Measurements from ENCODE around the gene FAM83D.
"Not testable (repeated sequence)": the region's sequence is repeated elsewhere in the genome, so short reads cannot be mapped to it uniquely, and the experiment has no call there.

FAM83D gene

DNA sequence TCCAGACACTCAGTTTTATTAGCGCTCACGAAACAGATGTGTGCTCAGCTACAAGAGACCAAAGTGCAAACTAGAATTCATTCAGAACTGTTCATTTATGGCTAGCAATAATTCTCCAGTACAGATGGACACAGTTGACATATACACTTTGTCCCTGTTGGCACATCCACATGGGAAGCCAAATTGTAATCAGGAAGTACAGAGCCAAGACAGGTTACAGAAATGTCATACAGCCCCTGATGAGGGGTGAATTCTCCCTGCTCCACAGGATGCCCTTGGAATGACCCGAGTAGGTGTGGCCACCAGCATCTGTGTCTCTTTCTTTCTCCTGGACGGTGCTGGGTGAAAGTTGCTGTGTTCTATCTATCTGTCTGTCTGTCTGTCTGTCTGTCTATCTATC is 43.5 kb downstream of the FAM83D start:
- DNase-seq = no peak

DNA sequence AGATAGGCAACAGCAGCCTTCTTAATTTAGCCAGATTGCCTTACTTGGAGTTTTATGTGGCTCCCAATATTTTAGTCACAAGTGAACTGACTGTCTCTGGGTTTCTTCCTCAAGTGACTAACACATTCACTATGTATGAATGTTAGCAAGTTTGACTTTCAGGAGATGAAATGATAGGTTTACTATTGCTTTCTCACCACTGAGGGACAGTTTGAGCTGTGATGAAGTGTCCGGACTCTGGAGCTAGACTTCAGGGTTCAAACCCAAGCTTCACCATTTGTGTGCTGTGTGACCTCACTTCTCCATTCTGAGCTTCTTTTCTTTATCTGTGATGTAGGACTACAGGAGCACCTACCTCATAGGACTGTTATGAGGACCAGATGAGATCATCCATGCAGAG is 44.1 kb downstream of the FAM83D start:
- DNase-seq = no peak

DNA sequence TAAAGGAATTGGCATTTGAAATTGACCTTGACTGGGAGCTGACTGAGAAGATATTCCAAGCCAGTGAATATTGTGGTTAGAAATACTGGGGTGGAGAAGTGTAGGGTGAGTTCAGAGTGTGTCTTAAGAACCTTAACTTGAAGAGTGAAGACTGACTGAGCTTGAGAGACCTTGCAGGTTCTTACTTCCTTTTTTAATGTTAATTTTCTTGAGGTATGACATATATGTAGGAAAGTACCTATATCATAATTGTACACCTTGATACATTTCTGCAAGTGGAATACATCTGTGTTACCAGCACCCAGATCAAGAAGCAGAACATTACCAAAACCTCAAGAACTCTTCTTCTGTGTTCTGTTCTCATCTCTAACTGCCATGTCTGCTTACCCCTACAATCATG is 46.9 kb downstream of the FAM83D start:
- DNase-seq = no peak

DNA sequence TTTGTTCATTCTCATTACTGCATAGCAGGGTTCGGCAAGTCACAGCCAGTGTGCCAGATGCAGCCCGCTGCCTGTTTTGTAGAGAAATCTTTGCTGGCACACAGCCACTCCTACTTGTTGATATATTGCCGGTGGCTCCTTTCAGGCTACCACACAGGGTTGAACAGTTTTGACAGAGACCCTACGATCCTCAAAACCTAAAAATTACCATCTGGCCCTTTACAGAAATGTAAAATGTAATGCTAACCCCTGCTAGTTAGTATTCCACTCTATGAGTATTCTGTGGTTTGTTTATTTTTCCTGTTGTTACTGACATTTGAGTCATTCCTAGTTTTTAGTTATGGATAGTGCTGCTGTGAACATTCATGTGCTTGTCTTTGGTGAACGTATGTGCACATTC is 47.4 kb downstream of the FAM83D start:
- no peak for DNase-seq

DNA sequence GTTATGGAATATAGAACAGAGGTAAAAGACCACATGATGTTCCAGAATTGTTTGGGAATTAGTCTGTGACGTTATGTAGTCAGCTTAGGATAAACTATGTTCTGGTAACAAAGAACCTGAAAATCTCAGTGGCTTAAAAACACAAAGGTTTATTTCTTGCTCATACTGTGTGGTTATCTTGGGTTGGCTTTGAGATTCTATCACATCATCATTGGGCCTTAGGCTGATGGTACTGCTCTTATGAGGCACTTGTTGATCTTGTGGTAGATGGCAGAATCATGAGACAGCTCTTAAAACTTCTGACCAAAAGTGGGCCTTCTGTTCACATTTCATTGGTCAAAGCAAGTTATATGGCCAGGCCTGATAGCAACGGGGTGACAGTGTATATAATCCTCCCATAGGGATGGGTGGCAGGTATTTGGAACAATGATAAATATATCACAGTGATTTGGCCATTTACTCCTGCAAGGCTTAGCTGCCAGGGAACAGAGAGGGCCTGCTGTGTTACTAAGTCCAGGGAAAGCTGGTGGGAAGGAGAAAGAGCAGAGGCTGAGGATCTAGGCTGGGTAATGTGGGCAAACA is 49.4 kb downstream of the FAM83D start:
- DNase-seq = no peak

DNA sequence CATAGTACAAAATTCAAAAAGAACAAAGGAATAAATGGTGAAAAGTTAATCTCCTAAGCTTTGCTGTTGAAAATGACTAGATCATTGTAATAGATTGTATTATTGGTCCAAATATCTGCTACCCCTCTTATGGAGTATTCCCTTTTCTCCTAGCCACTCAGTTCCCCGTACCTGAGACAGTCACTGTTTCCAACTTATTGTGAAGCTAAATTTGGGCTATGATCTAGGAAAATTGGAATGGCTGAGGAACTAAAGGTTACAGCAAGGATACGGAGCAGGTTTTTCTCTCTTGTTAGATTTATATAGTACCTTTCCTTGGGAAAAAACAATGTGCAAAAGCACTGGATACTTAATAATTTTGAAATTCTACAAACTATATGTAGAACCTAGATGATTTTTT is 53.2 kb downstream of the FAM83D start:
- no peak for DNase-seq

DNA sequence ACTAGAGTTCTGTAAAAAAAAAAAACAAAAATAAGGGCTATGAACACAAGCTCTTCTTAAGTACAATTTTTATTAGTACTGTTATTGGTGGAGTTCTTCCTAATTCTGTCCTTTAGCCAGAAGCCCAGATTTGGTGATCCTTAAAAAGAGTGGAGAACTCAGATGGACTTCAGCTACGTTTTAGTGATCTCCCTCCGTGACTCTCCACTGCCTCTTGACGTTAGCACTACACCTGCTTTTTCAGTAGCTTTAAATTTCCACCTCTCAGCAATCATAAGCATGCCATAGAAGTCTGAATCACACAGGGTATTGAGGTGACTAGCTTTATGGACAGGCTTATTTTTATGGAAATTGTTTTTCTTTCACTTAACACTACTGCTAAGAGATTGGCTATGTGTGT is 53.6 kb downstream of the FAM83D start:
- DNase-seq = no peak

DNA sequence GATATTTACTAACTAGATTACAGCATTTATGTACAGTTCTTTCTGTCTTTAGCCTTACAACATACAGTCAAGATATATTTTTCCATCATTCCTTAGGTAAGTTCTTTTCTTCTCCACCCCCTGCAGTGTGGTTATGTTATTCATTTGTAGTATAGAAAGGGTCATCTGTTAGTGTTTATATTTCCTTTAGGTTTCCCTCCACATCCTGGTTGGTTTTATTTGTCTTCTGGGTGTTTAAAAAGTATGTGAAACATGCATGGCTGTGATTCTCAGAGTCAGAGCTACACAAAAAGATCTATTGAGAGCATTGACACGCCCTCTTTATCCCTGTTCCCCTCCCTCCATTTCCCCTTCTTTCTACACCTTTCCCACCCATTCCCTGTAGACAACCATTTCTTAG is 56.1 kb downstream of the FAM83D start:
- DNase-seq = no peak

DNA sequence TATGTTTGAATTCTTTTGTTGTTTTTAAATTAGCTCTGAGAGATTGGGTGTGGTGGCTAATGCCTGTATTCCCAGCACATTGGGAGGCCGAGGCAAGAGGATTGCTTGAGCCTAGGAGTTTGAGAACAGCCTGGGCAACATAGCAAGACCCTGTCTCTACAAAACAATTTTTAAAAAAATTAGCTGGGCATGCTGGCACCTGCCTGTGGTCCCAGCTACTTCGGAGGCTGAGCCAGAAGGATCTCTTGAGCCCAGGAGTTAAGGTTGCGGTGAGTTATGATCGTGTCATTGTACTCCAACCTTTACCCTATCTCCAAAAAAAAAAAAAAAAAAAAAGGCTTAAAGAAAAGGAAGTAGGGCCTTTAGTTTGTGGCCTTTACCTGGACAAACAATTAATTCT is 58.8 kb downstream of the FAM83D start:
- no peak for DNase-seq

DNA sequence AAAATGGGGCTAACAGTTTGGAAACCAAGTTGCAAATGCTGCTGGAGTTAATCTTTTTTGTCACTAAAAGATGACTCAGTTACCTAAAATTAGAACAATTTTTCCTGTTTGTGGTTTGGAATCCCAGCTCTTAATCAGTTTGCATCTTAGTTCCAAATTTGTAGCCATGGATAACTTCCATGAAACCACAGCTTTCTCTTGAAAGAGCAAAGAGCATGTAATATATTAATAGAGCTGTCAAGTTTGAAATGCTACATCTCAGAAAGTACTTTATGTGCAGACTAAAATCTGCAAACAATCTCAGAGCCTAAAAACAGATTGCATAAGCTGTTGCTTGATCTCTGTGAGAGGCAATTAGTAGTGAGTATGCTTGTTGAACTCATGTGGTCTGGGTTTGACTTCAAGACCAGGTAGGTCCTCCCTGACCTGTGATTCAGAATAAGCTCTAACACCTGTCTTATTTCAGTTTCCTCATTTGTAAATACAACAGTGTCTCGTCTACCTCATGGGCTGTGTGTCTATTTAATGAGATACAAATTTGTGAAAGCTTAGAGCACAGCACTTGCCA is 59.5 kb downstream of the FAM83D start:
- no peak for DNase-seq

DNA sequence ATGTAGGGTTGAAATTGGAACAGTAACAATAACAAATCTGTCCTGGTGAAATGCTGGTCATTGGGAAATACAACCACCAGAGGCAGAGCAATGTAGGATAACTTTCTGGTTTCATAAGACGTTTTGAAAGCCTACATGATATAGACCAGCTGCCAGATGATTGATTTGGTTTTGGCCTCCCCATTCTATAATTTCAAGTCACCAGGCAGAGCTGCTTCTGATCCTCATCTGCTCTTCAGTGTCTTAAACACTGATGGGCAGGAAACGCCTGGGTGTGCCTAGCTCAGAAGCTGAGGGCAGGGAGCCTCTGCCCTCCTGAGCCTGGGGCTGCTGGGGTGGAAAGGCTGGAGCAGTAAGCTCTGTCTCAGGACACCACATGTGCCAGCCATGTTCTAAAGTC is 60.4 kb downstream of the FAM83D start:
- no peak for DNase-seq

DNA sequence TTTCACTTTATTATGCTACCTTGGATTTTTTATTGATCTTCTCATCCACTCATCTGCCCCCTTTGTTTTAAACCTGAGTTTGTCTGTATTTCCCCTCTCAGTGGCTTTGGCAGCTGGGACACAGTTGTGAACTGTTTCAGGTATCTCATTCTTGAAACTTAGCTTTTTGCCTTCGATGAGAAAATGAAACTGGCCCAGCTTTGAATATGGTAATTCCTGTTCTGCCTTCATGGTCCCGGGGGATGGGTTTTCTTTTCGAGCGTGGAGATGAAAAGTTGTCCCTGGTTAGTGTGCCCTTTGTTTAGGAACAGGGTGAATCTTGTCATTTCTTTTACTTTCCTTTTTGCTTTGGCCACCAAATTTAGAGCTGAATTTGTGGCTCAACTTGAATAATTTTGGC is 61.6 kb downstream of the FAM83D start:
- no peak for DNase-seq

DNA sequence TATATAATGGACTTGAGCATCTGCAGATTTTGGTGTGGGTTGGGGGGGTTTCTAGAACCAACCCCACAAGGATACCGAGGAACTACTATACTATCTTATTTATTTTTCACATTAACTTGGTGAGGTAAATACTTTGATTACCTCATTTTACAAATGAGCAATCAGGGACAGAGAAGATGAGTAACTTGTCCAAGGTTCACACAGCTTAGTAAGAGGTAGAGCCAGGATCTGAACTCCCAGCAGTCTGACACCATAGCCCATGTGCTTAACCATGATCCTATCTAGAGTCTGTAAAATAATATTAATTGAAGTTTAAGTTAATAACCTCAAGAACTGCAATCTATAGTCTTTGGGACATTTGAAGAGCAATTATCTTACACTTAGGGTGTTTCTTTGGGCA is 64.5 kb downstream of the FAM83D start:
- no peak for DNase-seq

DNA sequence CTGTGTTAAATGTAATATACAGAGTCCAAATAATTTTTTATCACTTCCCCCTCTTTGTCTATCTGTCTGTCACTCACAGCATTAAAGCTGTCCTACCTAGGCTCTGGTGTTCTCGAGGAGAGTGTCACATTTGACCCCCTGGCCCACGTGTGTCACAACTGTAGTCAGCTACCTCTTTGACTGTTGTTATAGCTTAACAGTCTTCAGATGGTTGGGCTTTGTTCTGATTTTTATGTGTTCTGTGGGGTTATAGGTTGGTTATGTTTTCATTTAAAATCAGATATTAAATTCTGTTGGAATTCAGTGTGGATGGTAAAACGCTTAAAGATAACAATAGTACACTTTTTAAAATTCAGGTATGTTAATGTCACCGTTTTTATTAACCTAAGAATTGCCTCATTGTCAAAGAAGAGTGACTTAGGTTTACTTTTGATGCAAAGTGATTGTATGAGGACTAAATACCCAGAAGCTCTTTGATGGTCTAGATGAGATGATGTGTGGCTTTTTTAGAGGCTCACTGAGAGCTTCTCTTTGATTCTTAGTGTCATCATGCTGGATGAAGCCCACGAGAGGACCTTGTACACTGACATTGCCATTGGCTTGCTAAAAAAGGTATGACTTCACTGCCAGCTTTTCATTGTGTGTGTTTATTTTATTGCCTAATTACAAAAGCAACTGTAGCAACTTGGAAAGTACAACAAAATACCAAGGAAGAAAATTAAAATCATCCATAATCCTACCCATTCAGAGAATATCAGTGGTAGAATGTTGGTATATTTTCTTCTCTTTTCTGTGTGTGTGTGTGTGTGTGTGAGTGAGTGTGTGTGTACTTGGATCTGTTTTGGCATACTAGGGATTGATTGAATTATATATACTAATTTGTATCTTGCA is 65.8 kb downstream of the FAM83D start:
- no peak for DNase-seq

DNA sequence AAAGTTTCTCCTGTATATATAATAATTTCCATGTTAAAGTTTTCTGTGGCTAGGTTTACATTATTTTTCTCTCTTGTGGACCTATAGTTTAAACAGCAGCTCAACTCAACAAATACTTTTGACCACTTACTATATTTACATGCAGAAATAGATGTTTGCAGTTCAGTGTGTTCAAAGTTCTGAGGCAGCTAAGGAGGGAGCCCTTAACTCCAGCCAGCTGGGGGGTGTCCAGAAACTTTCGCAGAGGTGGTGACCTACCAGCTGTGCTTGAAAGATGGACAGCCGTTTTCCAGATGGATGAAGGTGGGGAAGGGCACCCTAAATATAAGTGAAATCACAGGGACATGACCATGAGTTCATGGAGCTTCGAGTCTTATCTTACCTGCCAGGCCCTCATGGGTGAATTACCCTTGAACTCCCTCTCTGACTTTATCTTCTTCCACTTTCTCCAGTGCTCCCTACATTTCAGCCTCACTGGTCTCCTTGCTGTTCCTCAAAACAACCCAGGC is 69.4 kb downstream of the FAM83D start:
- DNase-seq = no peak

DNA sequence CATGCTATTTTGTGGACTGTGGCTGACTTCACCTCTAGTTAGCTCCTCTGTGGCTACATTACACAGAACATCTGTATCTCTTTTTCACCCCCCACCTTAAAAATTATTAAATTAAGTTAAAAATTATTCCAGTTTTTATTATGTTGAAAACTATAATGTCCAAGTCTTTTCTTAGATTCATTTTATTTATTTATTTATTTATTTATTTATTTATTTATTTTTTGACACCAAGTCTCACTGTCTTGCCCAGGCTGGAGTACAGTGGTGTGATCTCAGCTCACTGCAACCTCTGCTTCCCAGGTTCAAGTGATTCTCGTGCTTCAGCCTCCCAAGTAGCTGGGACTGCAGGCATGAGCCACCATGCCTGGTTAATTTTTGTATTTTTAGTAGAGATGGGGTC is 70.6 kb downstream of the FAM83D start:
- DNase-seq = not testable (repeated sequence)

DNA sequence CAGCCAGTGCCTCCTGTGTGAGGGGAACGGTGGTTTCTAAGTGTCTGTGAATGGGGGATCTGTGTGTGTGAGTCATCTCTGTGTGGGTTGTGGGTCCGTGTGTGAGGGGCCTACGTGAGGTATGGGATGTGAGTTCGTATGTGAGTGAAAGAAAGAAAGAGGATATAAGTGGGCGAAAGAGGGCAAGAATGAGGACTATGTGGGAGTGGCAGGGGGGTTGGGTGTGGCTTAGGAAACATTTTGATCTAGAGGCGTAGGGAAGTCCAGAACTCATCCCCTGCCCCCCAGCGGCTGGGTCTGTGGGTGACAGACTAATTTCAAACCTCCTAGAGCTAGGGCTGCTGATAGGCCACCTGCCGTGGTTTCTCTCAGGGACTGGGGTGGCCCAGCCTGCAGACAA is 71.4 kb downstream of the FAM83D start:
- DNase-seq = no peak

DNA sequence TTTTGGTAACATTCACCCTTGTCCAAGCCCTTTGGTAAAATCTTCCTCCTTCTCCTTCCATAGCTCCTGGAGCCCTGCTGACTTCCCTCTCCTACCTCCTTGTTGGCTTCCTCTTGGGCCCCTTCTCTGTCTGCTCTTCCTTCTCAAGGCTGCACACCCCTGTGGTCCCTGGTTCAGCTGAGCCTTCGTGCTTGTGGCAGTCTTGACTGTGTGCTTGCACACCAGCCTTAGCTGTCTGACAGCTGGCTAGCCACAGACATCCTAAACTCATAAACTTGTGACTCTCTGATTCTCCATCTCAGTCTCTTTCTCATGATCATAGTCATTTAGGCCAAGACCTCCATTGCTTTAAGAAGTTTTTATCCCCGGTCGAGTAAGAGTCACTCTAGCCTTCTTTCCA is 73.0 kb downstream of the FAM83D start:
- no peak for DNase-seq

DNA sequence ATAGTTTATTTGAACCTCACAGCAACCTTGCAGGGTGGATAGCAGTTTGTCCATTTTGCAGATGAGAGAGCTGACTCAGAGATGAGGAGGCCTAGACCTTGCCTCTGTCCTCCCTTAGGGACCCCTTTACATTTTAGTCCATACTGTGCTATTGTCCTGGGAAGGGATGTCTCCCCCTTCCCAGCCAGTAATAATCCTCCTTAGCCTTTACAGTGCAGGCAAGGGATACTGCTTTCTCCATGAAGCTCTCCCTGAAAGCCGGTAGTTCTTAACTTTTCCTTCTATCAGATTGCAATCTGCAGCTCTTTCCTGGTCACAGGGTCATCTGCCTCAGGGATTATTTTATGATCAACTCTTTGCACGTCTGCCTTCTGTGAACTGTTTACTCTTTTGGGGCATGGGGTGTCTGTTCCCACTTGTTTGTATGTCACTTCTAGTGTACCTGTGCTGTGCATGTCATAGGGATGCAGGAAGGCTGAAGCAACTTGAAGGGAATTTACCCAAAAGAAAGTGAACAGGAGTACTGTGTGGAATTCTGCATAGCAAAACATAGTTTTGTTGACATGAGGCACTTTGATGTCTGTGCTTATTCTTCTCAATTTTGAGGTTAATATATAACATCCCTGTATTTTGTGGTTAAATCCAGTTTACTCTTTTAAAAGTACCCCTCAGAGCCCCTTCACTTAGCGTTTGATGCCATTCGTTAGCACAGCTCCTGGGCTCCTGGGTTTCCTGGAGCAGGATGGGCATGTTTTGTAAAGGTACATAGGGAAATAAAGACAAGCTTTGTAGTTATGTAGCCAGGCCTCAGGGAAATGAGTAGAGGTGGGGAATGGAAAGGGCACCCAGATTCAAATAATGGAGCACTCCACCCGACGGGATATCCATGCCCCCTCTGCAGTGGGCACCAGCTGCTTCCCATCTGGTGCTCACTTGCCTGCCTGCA is 74.0 kb downstream of the FAM83D start:
- no peak for DNase-seq

Measured in activated gamma-delta T cell (primary cell).